Activated T-helper 1 cell treated with anti-CD3 and anti-CD28 coated beads, Interleukin-2, amount 50 U/mL, for 16 hours (primary cell): Measurements from ENCODE around the gene CNTN2.

Experiments
- DNase-seq, 2 donors: peaks; one replicate each; pipeline ENCODE4 v3.0.0-alpha.2; 2020; ENCODE audit warnings: low read depth in 1 of 2, low spot score in 1 of 2

CNTN2 gene

DNA sequence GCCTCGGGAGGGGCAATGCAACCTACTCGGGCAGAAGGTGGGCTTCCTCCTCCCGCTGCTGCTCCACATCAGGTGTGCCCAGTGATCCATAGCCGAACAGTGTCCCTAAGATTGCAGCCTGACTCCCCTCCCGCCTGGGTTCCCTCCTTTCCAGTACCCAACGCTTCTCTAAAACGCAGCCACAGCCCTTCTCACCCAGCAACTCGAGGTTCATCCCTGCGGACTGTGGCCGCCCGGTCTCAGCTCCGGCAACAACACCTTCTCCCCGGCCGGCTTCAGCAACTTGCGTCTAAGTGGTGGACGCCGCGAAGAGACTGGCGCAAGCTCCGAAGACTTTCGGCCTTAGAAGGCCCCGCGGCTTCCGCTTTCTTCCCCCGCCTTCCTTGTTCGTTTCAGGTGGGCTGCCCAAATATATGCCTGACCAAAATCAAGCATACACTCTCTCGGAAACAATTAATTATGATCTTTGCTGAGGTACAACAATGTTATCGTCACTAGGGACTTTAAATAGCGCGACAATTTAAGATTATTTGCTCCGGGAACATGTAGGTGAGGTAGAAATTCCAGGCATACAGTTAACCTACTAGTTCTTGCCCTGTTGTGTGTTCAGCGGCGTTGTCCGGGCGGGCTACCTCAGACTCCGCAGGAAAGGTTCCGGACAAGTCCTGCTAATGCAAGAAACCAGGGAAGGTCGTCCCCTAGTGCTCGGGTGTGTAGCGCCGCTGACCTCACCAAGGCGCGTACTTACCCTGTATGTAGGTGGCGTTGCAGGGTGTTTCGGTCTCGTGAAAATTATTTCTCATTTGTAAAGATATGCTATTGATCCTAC is 78.9 kb downstream of the CNTN2 start, which contains the start of gene RBBP5:
TSS of gene RBBP5 (minus strand) at position 319 of the 829 bp plus-strand sequence. CDS start at position 214, 105 bp downstream.
- peak; percentile 93 to 95 for DNase-seq

DNA sequence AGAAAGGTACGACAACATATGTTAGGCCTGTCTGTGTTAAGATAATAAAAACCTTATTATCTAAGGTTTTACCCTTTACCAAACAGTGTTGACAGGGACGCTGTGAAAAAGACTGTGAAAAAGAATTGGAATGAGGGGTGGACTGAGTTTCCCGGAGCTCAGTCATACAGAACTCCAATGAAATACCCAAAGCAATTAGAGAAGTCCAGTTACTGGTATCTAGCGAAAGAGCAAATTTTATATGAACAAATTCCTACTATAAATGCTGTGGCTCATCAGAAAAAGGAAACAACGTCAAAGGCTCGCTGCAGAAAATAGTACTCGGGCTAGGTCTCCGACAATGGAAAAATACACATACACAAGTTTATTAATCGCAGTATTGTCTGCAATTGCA is 79.5 kb downstream of the CNTN2 start:
- no peak for DNase-seq

DNA sequence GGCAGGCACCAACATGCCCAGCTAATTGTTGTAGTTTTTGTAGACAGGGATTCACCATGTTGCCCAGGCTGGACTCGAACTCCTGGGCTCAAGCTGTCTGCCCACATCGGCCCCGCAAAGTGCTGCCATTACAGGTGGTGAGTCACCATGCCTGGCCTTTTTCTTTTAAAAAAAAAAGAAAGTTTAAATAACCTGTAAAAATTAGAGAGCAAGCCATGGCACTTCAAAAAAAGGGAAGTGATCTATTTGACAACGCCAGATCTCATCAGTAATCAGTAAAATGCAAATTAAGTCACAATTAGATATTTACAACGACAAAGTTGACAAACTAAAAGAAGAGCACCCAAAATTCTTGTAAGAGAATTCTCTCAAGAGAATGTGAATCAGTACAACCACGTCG is 81.7 kb downstream of the CNTN2 start:
- no peak for DNase-seq

DNA sequence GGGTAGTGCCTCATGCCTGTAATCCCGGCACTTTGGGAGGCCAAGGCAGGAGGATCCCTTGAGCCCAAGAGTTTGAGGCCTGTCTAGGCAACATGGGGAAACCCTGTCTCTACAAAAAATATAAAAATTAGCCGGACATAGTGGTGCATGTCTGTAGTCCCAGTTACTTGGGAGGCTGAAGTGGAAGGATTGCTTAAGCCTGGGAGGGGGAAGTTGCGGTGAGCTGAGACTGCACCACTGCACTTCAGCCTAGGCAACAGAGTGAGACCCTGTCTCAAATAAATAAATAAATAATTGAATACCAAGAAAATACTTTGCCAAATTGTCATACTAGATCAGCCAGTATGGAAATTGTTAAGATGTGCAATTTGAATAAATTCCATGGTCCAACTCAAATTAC is 84.6 kb downstream of the CNTN2 start:
- DNase-seq = no peak
